HG03565 (cell line): ENCODE data around the gene ZNF746.

Experiments used
- ATAC-seq: cut with Tn5 transposase; IDR thresholded peaks from one replicate; pipeline ENCODE4 v1.9.1; 2021; ENCODE audit warnings: mild to moderate bottlenecking, moderate library complexity; ENCODE audit not compliant: unreplicated experiment

Gene ZNF746

GRCh38 chr7:149490083-149490760 lies 7.4 kb downstream of the ZNF746 start:
- ATAC-seq: no peak

GRCh38 chr7:149489391-149490024 lies 8.1 kb downstream of the ZNF746 start:
- no peak for ATAC-seq

- ATAC-seq: no peak
Measured at GRCh38 chr7:149479568-149479967, 18.0 kb downstream of the ZNF746 start.

- ATAC-seq: no peak
Measured at GRCh38 chr7:149478754-149479153, 18.9 kb downstream of the ZNF746 start.

GRCh38 chr7:149477494-149478443 lies 19.8 kb downstream of the ZNF746 start:
- no peak for ATAC-seq

- ATAC-seq: no peak
Measured at GRCh38 chr7:149476791-149477190, 20.8 kb downstream of the ZNF746 start.

- no peak for ATAC-seq
Measured at GRCh38 chr7:149475121-149476045, 22.2 kb downstream of the ZNF746 start.

- ATAC-seq: no peak
Measured at GRCh38 chr7:149474309-149475120, 23.1 kb downstream of the ZNF746 start.

- no peak for ATAC-seq
Measured at GRCh38 chr7:149473251-149473650, 24.4 kb downstream of the ZNF746 start.

- no peak for ATAC-seq
Measured at GRCh38 chr7:149471289-149471953, 26.2 kb downstream of the ZNF746 start.

- no peak for ATAC-seq
Measured at GRCh38 chr7:149469806-149470205, 27.8 kb downstream of the ZNF746 start.

- no peak for ATAC-seq
Measured at GRCh38 chr7:149468208-149468607, 29.4 kb downstream of the ZNF746 start.

- ATAC-seq: no peak
Measured at GRCh38 chr7:149467321-149467859, 30.2 kb downstream of the ZNF746 start.

GRCh38 chr7:149466364-149466763 lies 31.2 kb downstream of the ZNF746 start:
- no peak for ATAC-seq

GRCh38 chr7:149463500-149464161 lies 34.0 kb downstream of the ZNF746 start:
- ATAC-seq: no peak

- no peak for ATAC-seq
Measured at GRCh38 chr7:149462101-149462520, 35.5 kb downstream of the ZNF746 start.

GRCh38 chr7:149460493-149461277 lies 36.9 kb downstream of the ZNF746 start, which contains the start of gene ZNF777:
TSS of gene ZNF777 (minus strand) at chr7:149461062. CDS start at chr7:149456022, 5,040 bp downstream.
- peak; percentile 90 for ATAC-seq
